Stomach (tissue), 9 donors: ENCODE data around the gene CHCHD3. TPM values are rescaled to one million over a fixed set of nuclear protein-coding genes. Genes with fewer than 3 reads are reported as not detected.

Experiments used
- DNase-seq, 2 donors: peaks; one replicate each; pipeline versions ENCODE4 v3.0.0 to v3.0.0-alpha.2; 2013 to 2019
- H3K27ac ChIP-seq, 5 donors: fragments of 200-600 bp in 4 of 5; sonication (generic) in 4 of 5; one replicate each; pipeline ENCODE4 v1.5.1; 2013 to 2019; ENCODE audit warnings: mild to moderate bottlenecking in 1 of 5, moderate library complexity in 1 of 5
- H3K27me3 ChIP-seq, 3 donors: fragments of 200-600 bp; sonication (generic); one replicate each; pipeline ENCODE4 v1.5.1; 2017 to 2019; ENCODE audit warnings: mixed run types in 1 of 3
- H3K36me3 ChIP-seq, 4 donors: fragments of 200-600 bp; sonication (generic); 1 replicate in 3 of 4; 2 replicates in 1 of 4; pipeline ENCODE4 v1.5.1; 2016 to 2019
- H3K4me1 ChIP-seq, 4 donors: fragments of 200-600 bp; sonication (generic); one replicate each; pipeline ENCODE4 v1.5.1; 2016 to 2019
- H3K4me3 ChIP-seq, 4 donors: fragments of 200-600 bp; sonication (generic) in 3 of 4; one replicate each; pipeline ENCODE4 v1.5.1; 2016 to 2019; ENCODE audit warnings: mild to moderate bottlenecking in 1 of 4
- H3K9me3 ChIP-seq, 4 donors: fragments of 200-600 bp; sonication (generic); one replicate each; pipeline ENCODE4 v1.5.1; 2016 to 2019
- CTCF ChIP-seq, 7 experiments: fragments of 450-650 bp in 4 of 7; fragments of 200-600 bp in 3 of 7; sonication (generic) in 3 of 7; IDR thresholded peaks; one replicate each; pipeline ENCODE4 v1.5.1; 2016 to 2019; ENCODE audit warnings: antibody characterized with exemption in 7 of 7, control low read depth in 2 of 7, mild to moderate bottlenecking in 1 of 7
- EP300 ChIP-seq: sonication (generic); formaldehyde crosslinking; IDR thresholded peaks from one replicate; pipeline ENCODE4 v1.6.1; 2017; ENCODE audit warnings: antibody characterized with exemption
- POLR2A ChIP-seq, 4 donors: fragments of 450-650 bp; IDR thresholded peaks; one replicate each; pipeline ENCODE4 v1.6.1; 2016; ENCODE audit warnings: antibody characterized with exemption in 4 of 4, control low read depth in 2 of 4, mild to moderate bottlenecking in 1 of 4, moderate library complexity in 1 of 4
- POLR2AphosphoS5 ChIP-seq, 3 donors: sonication (generic); formaldehyde crosslinking; IDR thresholded peaks; one replicate each; pipeline ENCODE4 v1.6.1; 2016; ENCODE audit warnings: antibody characterized with exemption in 3 of 3
- WGBS, 5 donors: extraction: QIAGEN DNeasy Blood & Tissue Kit in 3 of 5; methylation state at CpG; one replicate each; pipeline versions ENCODE4 v1.1.5 to v1.1.7; 2013 to 2018; 5-methylcytosine and 5-hydroxymethylcytosine counted together
- intact Hi-C: fragments of 100-400 bp; cut with DNase I; formaldehyde crosslinking; loops from one replicate; pipeline ENCODE4 v1.15.1; 2023; ENCODE audit warnings: low total_unique reads
- polyA plus RNA-seq, 3 donors: library from polyadenylated mRNA; stranded (reverse); fragments of 200-250 nt; gene quantifications; one replicate each; pipeline ENCODE4 v1.2.3, GENCODE V29; 2013
- total RNA-seq, 5 donors: library from RNA; depleted of rRNA; stranded (reverse); fragments of >200 nt; gene quantifications; one replicate each; pipeline versions ENCODE4 v1.1.0 to v1.2.3, GENCODE V29; 2014 to 2016
- donor health status: healthy with polysubstance abuse.
- donor health status: Bipolar disorder and iron deficiency.
- donor health status: healthy.

The CHCHD3 gene
- total and polyA plus RNA-seq, 8 donors, result 5.8 to 90.9 (median 39.9) TPM

- Histone ChIP-seq H3K4me1 (peaks cover 0 to 12% (median 3%) of the 10 kb centered on the region in 4 donors), H3K4me3 (no peak overlapping the region), H3K27me3 (no peaks in the 10 kb centered on the region), H3K27ac (no peak overlapping the region), H3K9me3 (peaks cover 0 to 4% (median 0%) of the 10 kb centered on the region in 4 donors), H3K36me3 (no peaks in the 10 kb centered on the region)
- no peak for DNase-seq
- WGBS, 5 donors, result 27 to 53% (median 44%) methylated on average over 1 of the region's 1 CpG
- intact Hi-C loops, result no loop called here
- no peak for TF ChIP-seq EP300
- no peak for TF ChIP-seq POLR2AphosphoS5 (IDR thresholded peaks at IDR 0.05)
- no peak for TF ChIP-seq POLR2A (IDR thresholded peaks at IDR 0.05)
- TF ChIP-seq CTCF (IDR thresholded peaks at IDR 0.05), result no peak
These were observed 222.7 kb downstream of the CHCHD3 start for GRCh38 chr7:132859199-132859598.

GRCh38 chr7:132858760-132859159, 223.1 kb downstream of the CHCHD3 start:
- H3K36me3 ChIP-seq, result no peaks in the 10 kb centered on the region
- 92 to 98% (median 96%) methylated on average over 4 of the region's 4 CpGs for WGBS, 5 donors
- no peak for DNase-seq
- H3K4me3 ChIP-seq, result no peak overlapping the region
- intact Hi-C loops, result no loop called here
- no peaks in the 10 kb centered on the region for H3K27me3 ChIP-seq
- H3K27ac ChIP-seq, result no peak overlapping the region
- H3K4me1 ChIP-seq, result peaks cover 0 to 12% (median 3%) of the 10 kb centered on the region in 4 donors
- peaks cover 0 to 4% (median 0%) of the 10 kb centered on the region in 4 donors for H3K9me3 ChIP-seq
- no peak for TF ChIP-seq POLR2A (IDR thresholded peaks at IDR 0.05)
- TF ChIP-seq POLR2AphosphoS5 (IDR thresholded peaks at IDR 0.05), result no peak
- no peak for TF ChIP-seq CTCF (IDR thresholded peaks at IDR 0.05)
- TF ChIP-seq EP300, result no peak

- Histone ChIP-seq H3K27me3 (no peaks in the 10 kb centered on the region), H3K4me1 (peaks cover 0 to 12% (median 3%) of the 10 kb centered on the region in 4 donors), H3K4me3 (no peak overlapping the region), H3K9me3 (peaks cover 0 to 1% (median 0%) of the 10 kb centered on the region in 4 donors), H3K27ac (no peak overlapping the region), H3K36me3 (no peaks in the 10 kb centered on the region)
- TF ChIP-seq POLR2A (IDR thresholded peaks at IDR 0.05), result no peak
- TF ChIP-seq EP300, result no peak
- TF ChIP-seq POLR2AphosphoS5 (IDR thresholded peaks at IDR 0.05), result no peak
- no peak for TF ChIP-seq CTCF (IDR thresholded peaks at IDR 0.05)
- intact Hi-C loops, result no loop called here
- DNase-seq, result no peak
- 89 to 92% (median 91%) methylated on average over 2 of the region's 2 CpGs for WGBS, 5 donors
These were observed 223.6 kb downstream of the CHCHD3 start for GRCh38 chr7:132858251-132858650.

GRCh38 chr7:132857703-132858102, 224.2 kb downstream of the CHCHD3 start:
- Histone ChIP-seq H3K4me1 (peaks cover 0 to 12% (median 3%) of the 10 kb centered on the region in 4 donors), H3K36me3 (no peaks in the 10 kb centered on the region), H3K27me3 (no peaks in the 10 kb centered on the region), H3K9me3 (no peaks in the 10 kb centered on the region), H3K4me3 (no peak overlapping the region), H3K27ac (no peak overlapping the region)
- intact Hi-C loops, result no loop called here
- TF ChIP-seq EP300 (no peak), POLR2A (IDR thresholded peaks at IDR 0.05) (no peak), CTCF (IDR thresholded peaks at IDR 0.05) (no peak), POLR2AphosphoS5 (IDR thresholded peaks at IDR 0.05) (no peak)
- no peak for DNase-seq
- WGBS, 5 donors, result 96 to 100% (median 98%) methylated on average over 4 of the region's 4 CpGs
